Measurements from ENCODE around the gene BLACAT1. TPM values are rescaled to one million over a fixed set of nuclear protein-coding genes. Genes with fewer than 3 reads are reported as not detected.
A peak's percentile ranks its signal among the peaks of the same experiment; 100 is the strongest.

Gene BLACAT1
- total and polyA plus RNA-seq, 2 of the 8 experiments (the other 6 are each of a cell fraction or from before 2014, with no cell fraction given) = 3.5 to 10.5 TPM

DNA sequence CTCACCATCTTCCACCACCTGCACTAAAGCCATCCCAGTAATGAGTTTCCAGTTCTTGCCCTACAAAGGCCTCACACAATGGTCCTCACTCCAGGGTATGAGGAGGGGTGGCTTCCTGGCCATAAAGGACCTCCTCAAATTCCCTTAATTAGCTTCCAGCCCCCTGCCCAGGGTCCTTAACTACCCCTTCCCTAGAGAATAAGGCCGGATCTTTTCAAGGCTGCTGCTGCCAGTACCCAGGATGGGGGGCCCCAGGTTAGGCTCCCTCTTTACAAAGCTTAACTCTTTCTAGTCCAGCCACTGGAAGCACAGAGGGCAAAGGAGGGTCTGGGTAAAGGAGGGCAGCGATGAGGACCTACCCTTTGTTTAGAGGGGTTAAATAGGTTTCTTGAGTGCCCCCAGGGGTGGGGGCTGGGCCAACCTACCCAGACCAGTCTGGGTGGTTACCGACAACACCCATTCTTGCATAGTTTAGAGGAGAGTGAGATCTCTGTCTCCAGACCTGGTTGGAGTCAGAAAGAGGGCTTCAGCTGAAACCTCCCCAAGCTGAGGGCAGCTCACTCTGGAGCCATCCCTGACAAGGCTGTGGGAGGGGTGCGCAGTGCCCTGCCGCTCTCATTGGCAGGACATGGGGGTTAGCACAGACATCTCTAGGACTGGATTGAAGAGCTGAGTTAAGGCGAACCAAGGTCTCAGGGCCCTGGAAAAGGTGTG, 7.1 kb downstream of the BLACAT1 start (continued):
- TF ChIP-seq HDAC2 (IDR thresholded peaks at IDR 0.05; ENCODE audit: borderline replicate concordance in 1 of 2, low read depth in 2 of 2, low read length in 2 of 2) (peak; percentile 39 to 85; a peak in 1 of 4 replicates), SIX5 (IDR thresholded peaks at IDR 0.05; ENCODE audit: low read depth, low read length) (no peak), BACH1 (IDR thresholded peaks at IDR 0.05; ENCODE audit: low read length) (no peak), GTF2F1 (IDR thresholded peaks at IDR 0.05; ENCODE audit: borderline replicate concordance, low read depth, low read length) (no peak), JUND (IDR thresholded peaks at IDR 0.05; ENCODE audit: low read length) (no peak), RFX5 (IDR thresholded peaks at IDR 0.05; ENCODE audit: borderline replicate concordance, low read depth, low read length) (no peak), SRF (IDR thresholded peaks at IDR 0.05; ENCODE audit: low read depth, low read length) (no peak), PHF8 (conservative IDR thresholded peaks at IDR 0.05; ENCODE audit: low read depth, low read length) (no peak), CHD2 (IDR thresholded peaks at IDR 0.05; ENCODE audit: low read length) (no peak), RXRA (IDR thresholded peaks at IDR 0.05; ENCODE audit: insufficient read depth, low read depth, low read length) (peak; percentile 81; the same call in 1 of the 2 replicates), POU5F1 (IDR thresholded peaks at IDR 0.05; ENCODE audit: low read depth, low read length) (no peak; the same call in 1 of the 2 replicates), TBP (IDR thresholded peaks at IDR 0.05; ENCODE audit: low read depth, low read length) (no peak; the same call in 1 of the 2 replicates), SIN3A (conservative IDR thresholded peaks at IDR 0.05 in 1 of 2, IDR thresholded peaks at IDR 0.05 in 1 of 2; ENCODE audit: low read depth in 1 of 2, low read length in 2 of 2) (no peak), JUN (IDR thresholded peaks at IDR 0.05; ENCODE audit: low read depth, low read length) (no peak), SUZ12 (IDR thresholded peaks at IDR 0.05; ENCODE audit: low read length) (no peak), FOSL1 (IDR thresholded peaks at IDR 0.05; ENCODE audit: insufficient read depth, low read depth, low read length) (no peak), CHD1 (IDR thresholded peaks at IDR 0.05; ENCODE audit: low read depth, low read length) (no peak), SP1 (IDR thresholded peaks at IDR 0.05; ENCODE audit: low read depth, low read length) (peak; percentile 87), TAF7 (optimal IDR thresholded peaks at IDR 0.05; ENCODE audit: borderline replicate concordance, low read depth, low read length) (no peak), SP4 (IDR thresholded peaks at IDR 0.05; ENCODE audit: low read length) (peak; percentile 84; the same call in 1 of the 2 replicates), TEAD4 (IDR thresholded peaks at IDR 0.05; ENCODE audit: low read depth, low read length) (0 out of 2 replicates have a peak, but pooled peaks have one; percentile 40), BRCA1 (IDR thresholded peaks at IDR 0.05; ENCODE audit: low read depth, low read length) (no peak), NANOG (IDR thresholded peaks at IDR 0.05; ENCODE audit: insufficient read depth, low read depth, low read length, poor library complexity, severe bottlenecking) (peak; percentile 49)
- TF ChIP-seq, protein P1, sequence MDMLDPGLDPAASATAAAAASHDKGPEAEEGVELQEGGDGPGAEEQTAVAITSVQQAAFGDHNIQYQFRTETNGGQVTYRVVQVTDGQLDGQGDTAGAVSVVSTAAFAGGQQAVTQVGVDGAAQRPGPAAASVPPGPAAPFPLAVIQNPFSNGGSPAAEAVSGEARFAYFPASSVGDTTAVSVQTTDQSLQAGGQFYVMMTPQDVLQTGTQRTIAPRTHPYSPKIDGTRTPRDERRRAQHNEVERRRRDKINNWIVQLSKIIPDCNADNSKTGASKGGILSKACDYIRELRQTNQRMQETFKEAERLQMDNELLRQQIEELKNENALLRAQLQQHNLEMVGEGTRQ (IDR thresholded peaks at IDR 0.05; ENCODE audit: low read length) = no peak
